Ascending aorta (tissue), 2 donors: ENCODE data around the gene YTHDF1. TPM values are rescaled to one million over a fixed set of nuclear protein-coding genes. Genes with fewer than 3 reads are reported as not detected.

Experiments used
- DNase-seq, 2 donors: peaks; one replicate each; pipeline ENCODE4 v3.0.0-alpha.2; 2019; ENCODE audit warnings: low spot score in 2 of 2
- H3K27ac ChIP-seq, 2 donors: fragments of 200-600 bp; sonication (generic); one replicate each; pipeline ENCODE4 v1.5.1; 2016 to 2017; ENCODE audit warnings: mild to moderate bottlenecking in 1 of 2
- H3K27me3 ChIP-seq: fragments of 200-600 bp; sonication (generic); one replicate; pipeline ENCODE4 v1.5.1; 2017
- H3K36me3 ChIP-seq, 2 donors: fragments of 200-600 bp; sonication (generic); one replicate each; pipeline ENCODE4 v1.5.1; 2016
- H3K4me1 ChIP-seq, 2 donors: fragments of 200-600 bp; sonication (generic); one replicate each; pipeline ENCODE4 v1.5.1; 2016 to 2017; ENCODE audit warnings: mild to moderate bottlenecking in 1 of 2
- H3K4me3 ChIP-seq, 2 donors: fragments of 200-600 bp; sonication (generic); one replicate each; pipeline ENCODE4 v1.5.1; 2016 to 2017; ENCODE audit warnings: mild to moderate bottlenecking in 1 of 2
- H3K9me3 ChIP-seq, 2 donors: fragments of 200-600 bp; sonication (generic); one replicate each; pipeline ENCODE4 v1.5.1; 2016
- CTCF ChIP-seq, 3 experiments: fragments of 200-600 bp in 2 of 3; fragments of 450-650 bp in 1 of 3; sonication (generic) in 2 of 3; IDR thresholded peaks; one replicate each; pipeline ENCODE4 v1.5.1; 2016 to 2019; ENCODE audit warnings: antibody characterized with exemption in 3 of 3, mild to moderate bottlenecking in 1 of 3, moderate library complexity in 1 of 3
- intact Hi-C: fragments of 100-400 bp; cut with DNase I; formaldehyde crosslinking; loops from one replicate; pipeline ENCODE4 v1.15.1; 2023
- total RNA-seq: library from RNA; depleted of rRNA; stranded (reverse); fragments of >200 nt; gene quantifications from one replicate; pipeline ENCODE4 v1.1.0, GENCODE V29; 2016

Gene YTHDF1
- total RNA-seq, 1 donor from 2014 or later = 14.2 TPM

- TF ChIP-seq CTCF (IDR thresholded peaks at IDR 0.05) = no peak
- Histone ChIP-seq H3K9me3 (no peaks in the 10 kb centered on the region), H3K36me3 (peaks cover 5 to 27% of the 10 kb centered on the region in 2 donors), H3K27ac (no peak overlapping the region), H3K4me3 (no peak overlapping the region), H3K4me1 (no peaks in the 10 kb centered on the region), H3K27me3 (no peaks in the 10 kb centered on the region)
- intact Hi-C loops = no loop called here
- no peak for DNase-seq
These were observed 21.7 kb downstream of the YTHDF1 start for GRCh38 chr20:63194007-63194796.

- Histone ChIP-seq H3K27me3 (no peaks in the 10 kb centered on the region), H3K4me1 (no peaks in the 10 kb centered on the region), H3K4me3 (no peak overlapping the region), H3K36me3 (peaks cover 5 to 27% of the 10 kb centered on the region in 2 donors), H3K27ac (no peak overlapping the region), H3K9me3 (no peaks in the 10 kb centered on the region)
- intact Hi-C loops = no loop called here
- DNase-seq = no peak
- TF ChIP-seq CTCF (IDR thresholded peaks at IDR 0.05) = no peak
These were observed 23.2 kb downstream of the YTHDF1 start for GRCh38 chr20:63192721-63193120.

- H3K36me3 ChIP-seq = peaks cover 5 to 18% of the 10 kb centered on the region in 2 donors
These were observed 24.5 kb downstream of the YTHDF1 start for GRCh38 chr20:63191400-63191799.

GRCh38 chr20:63190828-63191227 lies 25.1 kb downstream of the YTHDF1 start:
- no peak for TF ChIP-seq CTCF (IDR thresholded peaks at IDR 0.05)
- Histone ChIP-seq H3K4me1 (no peaks in the 10 kb centered on the region), H3K9me3 (no peaks in the 10 kb centered on the region), H3K27ac (no peak overlapping the region), H3K4me3 (no peak overlapping the region), H3K36me3 (peaks cover 5 to 12% of the 10 kb centered on the region in 2 donors), H3K27me3 (no peaks in the 10 kb centered on the region)
- intact Hi-C loops = no loop called here
- DNase-seq = no peak

More at GRCh38 chr20:63191400-63191799, 24.5 kb downstream of the YTHDF1 start:
- no peak overlapping the region for H3K27ac ChIP-seq
- H3K4me3 ChIP-seq = no peak overlapping the region
- H3K9me3 ChIP-seq = no peaks in the 10 kb centered on the region
- DNase-seq = no peak
- intact Hi-C loops = no loop called here
- no peak for TF ChIP-seq CTCF (IDR thresholded peaks at IDR 0.05)
- H3K4me1 ChIP-seq = no peaks in the 10 kb centered on the region
- H3K27me3 ChIP-seq = no peaks in the 10 kb centered on the region

- H3K4me3 ChIP-seq = no peak overlapping the region
- intact Hi-C loops = no loop called here
- TF ChIP-seq CTCF (IDR thresholded peaks at IDR 0.05) = no peak
- DNase-seq = no peak
- H3K27me3 ChIP-seq = no peaks in the 10 kb centered on the region
- H3K4me1 ChIP-seq = no peaks in the 10 kb centered on the region
- H3K36me3 ChIP-seq = peaks cover 2 to 4% of the 10 kb centered on the region in 2 donors
- no peak overlapping the region for H3K27ac ChIP-seq
- H3K9me3 ChIP-seq = no peaks in the 10 kb centered on the region
These were observed 25.9 kb downstream of the YTHDF1 start for GRCh38 chr20:63189846-63190559.
